K562 (cell line): ENCODE data around the gene ARID5B.

Source experiments
- PCBP2 ChIP-seq: fragments of 200-400 bp; formaldehyde crosslinking; IDR thresholded peaks from 2 replicates; pipeline ENCODE4 v1.6.1; 2018; ENCODE audit warnings: low read length, low read depth, mild to moderate bottlenecking, moderate library complexity; ENCODE audit not compliant: poor library complexity, severe bottlenecking
- RBM22 ChIP-seq: fragments of 200-400 bp; formaldehyde crosslinking; IDR thresholded peaks from 2 replicates; pipeline ENCODE4 v1.6.1; 2018; ENCODE audit warnings: low read length, low read depth; ENCODE audit not compliant: poor library complexity, severe bottlenecking
- SIRT6 ChIP-seq: IDR thresholded peaks from one replicate; pipeline ENCODE4 v1.6.1; 2012; ENCODE audit warnings: low read depth, mild to moderate bottlenecking, control low read depth, inconsistent platforms, low read length, moderate library complexity

- no peak for TF ChIP-seq SIRT6
- TF ChIP-seq PCBP2, result no peak
- TF ChIP-seq RBM22, result no peak
Observed at GRCh38 chr10:62004042-62004441, 102.5 kb downstream of the ARID5B start.
